ENCODE data around the gene SH3PXD2A. TPM values are rescaled to one million over a fixed set of nuclear protein-coding genes. Genes with fewer than 3 reads are reported as not detected.

The SH3PXD2A gene
- total and polyA plus RNA-seq, 2 of the 4 experiments (the other 2 are of a cell fraction) = 6.3 to 23.0 TPM

- ATAC-seq (ENCODE audit: low read depth) (no peak), DNase-seq (no peak)
- peaks cover 0 to 4% of the 10 kb centered on the region in 2 experiments; a peak in 1 of 4 replicates for H3K79me1 ChIP-seq (ENCODE audit: low read depth in 1 of 2, low read length in 2 of 2)
- intact Hi-C loops (cut with micrococcal nuclease) (no loop called here), in situ Hi-C loops (cut with MboI; ENCODE audit: low sequenced_read_pairs) (loop anchor here (25.0 kb wide), 2 partner anchors 304 to 504 kb away; no protein-coding TSS in a partner anchor), dilution Hi-C loops (cut with HindIII; ENCODE audit: low sequenced_read_pairs, unreplicated experiment) (loop anchor here (25.0 kb wide), 1 partner anchor 154 kb away; the partner anchor contains the start of gene SH3PXD2A)
- no peak overlapping the region for H4K91ac ChIP-seq (ENCODE audit: insufficient read depth, low read depth, low read length)
- no peaks in the 10 kb centered on the region for H3K36me3 ChIP-seq (ENCODE audit: control insufficient read depth, insufficient read depth, low read length)
- no peak overlapping the region for H2BK120ac ChIP-seq (ENCODE audit: low read depth, low read length)
- H3K9me1 ChIP-seq (ENCODE audit: insufficient read depth, low read length) = peaks cover 8% of the 10 kb centered on the region
- H3K27ac ChIP-seq (ENCODE audit: insufficient read depth, low read length) = no peak overlapping the region
- no peak overlapping the region for H2AK9ac ChIP-seq (replicated peaks; ENCODE audit: low read depth, low read length, poor library complexity)
- H3K4me2 ChIP-seq (ENCODE audit: low read depth, low read length) = no peak overlapping the region
- TF ChIP-seq MXI1 (IDR thresholded peaks at IDR 0.05; ENCODE audit: borderline replicate concordance, low read depth, low read length) (no peak), POLR2A (IDR thresholded peaks at IDR 0.05; ENCODE audit: low read depth, low read length) (no peak), USF2 (IDR thresholded peaks at IDR 0.05; ENCODE audit: low read depth, low read length) (no peak), RAD21 (IDR thresholded peaks at IDR 0.05; ENCODE audit: low read length) (no peak), NFE2L2 (IDR thresholded peaks at IDR 0.05; ENCODE audit: low read depth, low read length) (no peak), FOS (IDR thresholded peaks at IDR 0.05; ENCODE audit: low read depth, low read length) (no peak)
- H2BK5ac ChIP-seq (ENCODE audit: low read depth, low read length, poor library complexity, severe bottlenecking) = no peak overlapping the region
- ChIA-PET POLR2A (ENCODE audit: unreplicated experiment) (no interaction called here), CTCF (interaction anchor here (0.6 kb wide), 1 partner anchor 12 kb away, joined by 3 read pairs; no protein-coding TSS in a partner anchor)
- no peak overlapping the region for H2AFZ ChIP-seq (replicated peaks; ENCODE audit: low read length, poor library complexity)
- no peak overlapping the region for H3K18ac ChIP-seq (ENCODE audit: low read depth, low read length)
- no peak overlapping the region for H2BK20ac ChIP-seq (ENCODE audit: low read depth, low read length)
- H3K4me3 ChIP-seq (ENCODE audit: insufficient read depth, low read depth, low read length) = no peak overlapping the region
- H4K5ac ChIP-seq (ENCODE audit: low read depth, low read length) = no peak overlapping the region
- H3K14ac ChIP-seq (replicated peaks; ENCODE audit: low read depth, low read length) = peak overlapping the region; percentile 38; the same call in 1 of the 2 replicates
- no peak overlapping the region for H2BK15ac ChIP-seq (ENCODE audit: low read depth, low read length)
- H3K9me3 ChIP-seq (ENCODE audit: control insufficient read depth, insufficient read depth, low read length) = no peaks in the 10 kb centered on the region
- no peak overlapping the region for H3K9ac ChIP-seq (ENCODE audit: low read depth, low read length)
- H3K27me3 ChIP-seq (ENCODE audit: control insufficient read depth, insufficient read depth, low read length) = no peaks in the 10 kb centered on the region
- H3K23ac ChIP-seq (ENCODE audit: low read depth, low read length) = no peak overlapping the region
- H3K4me1 ChIP-seq (ENCODE audit: control insufficient read depth, insufficient read depth, low read length) = peaks cover 6% of the 10 kb centered on the region
- H3K56ac ChIP-seq (ENCODE audit: extremely low read depth, insufficient read depth, low read length) = no peak overlapping the region
- WGBS, 2 experiments (ENCODE audit: extremely low coverage in 2 of 2, insufficient read length in 1 of 2) = 80% methylated on average over 1 of the region's 6 CpGs; no CpG with 5 or more reads in 1 of the 2 experiments
- no TSS peak for BruUV-seq (replicated peaks)
- peaks cover 4% of the 10 kb centered on the region; the same call in 1 of the 2 replicates for H4K20me1 ChIP-seq (ENCODE audit: insufficient read depth, low read length)
- H4K8ac ChIP-seq (ENCODE audit: low read depth in 2 of 2, low read length in 2 of 2) = no peak overlapping the region
- no peak overlapping the region for H3K4ac ChIP-seq (ENCODE audit: low read depth, low read length)
- no peak overlapping the region for H2AK5ac ChIP-seq (ENCODE audit: low read depth, low read length)
These were observed 146.6 kb downstream of the SH3PXD2A start for GRCh38 chr10:103708627-103709288.
